Fibroblast of lung (primary cell): ENCODE measurements around the gene HSPA4. TPM values are rescaled to one million over a fixed set of nuclear protein-coding genes. Genes with fewer than 3 reads are reported as not detected.

Experiments
- DNase-seq, 2 donors: peaks; one replicate each; pipeline versions ENCODE4 v3.0.0 to v3.0.0-alpha.2; 2010; ENCODE audit warnings: low read depth in 2 of 2
- H2AFZ ChIP-seq: 2 replicates; pipeline ENCODE4 v1.5.1; 2012; ENCODE audit warnings: low read length, control low read depth, inconsistent platforms
- H3K27ac ChIP-seq: 2 replicates; pipeline ENCODE4 v1.5.1; 2011; ENCODE audit warnings: low read length, control low read depth; ENCODE audit not compliant: insufficient read depth
- H3K27me3 ChIP-seq: 2 replicates; pipeline ENCODE4 v1.5.1; 2011; ENCODE audit warnings: mild to moderate bottlenecking, low read length; ENCODE audit not compliant: control insufficient read depth, insufficient read depth
- H3K36me3 ChIP-seq: 2 replicates; pipeline ENCODE4 v1.5.1; 2011; ENCODE audit warnings: low read length; ENCODE audit not compliant: control insufficient read depth, insufficient read depth
- H3K4me1 ChIP-seq: 2 replicates; pipeline ENCODE4 v1.5.1; 2011; ENCODE audit warnings: low read length; ENCODE audit not compliant: control insufficient read depth, insufficient read depth; ENCODE audit errors: extremely low read depth
- H3K4me2 ChIP-seq: 2 replicates; pipeline ENCODE4 v1.5.1; 2011; ENCODE audit warnings: low read length, control low read depth; ENCODE audit not compliant: insufficient read depth; ENCODE audit errors: extremely low read depth
- H3K4me3 ChIP-seq, 4 experiments: fragments of 200-600 bp in 1 of 4; sonication (generic) in 1 of 4; replicated peaks in 1 of 4; 2 replicates each; pipeline ENCODE4 v1.5.1; 2011 to 2016; ENCODE audit warnings: low read length in 4 of 4, low read depth in 3 of 4, mild to moderate bottlenecking in 3 of 4, control low read depth in 2 of 4, inconsistent platforms in 1 of 4, mixed read lengths in 1 of 4; ENCODE audit not compliant: insufficient read depth in 1 of 4; ENCODE audit errors: control extremely low read depth in 1 of 4
- H3K79me2 ChIP-seq: 2 replicates; pipeline ENCODE4 v1.5.1; 2012; ENCODE audit warnings: mild to moderate bottlenecking, low read length, inconsistent platforms; ENCODE audit not compliant: control insufficient read depth, insufficient read depth
- H3K9ac ChIP-seq: 2 replicates; pipeline ENCODE4 v1.5.1; 2011; ENCODE audit warnings: mild to moderate bottlenecking, low read length, control low read depth; ENCODE audit not compliant: insufficient read depth
- H3K9me3 ChIP-seq: 2 replicates; pipeline ENCODE4 v1.5.1; 2012; ENCODE audit warnings: low read depth, low read length; ENCODE audit not compliant: control insufficient read depth, insufficient read depth
- H4K20me1 ChIP-seq: 2 replicates; pipeline ENCODE4 v1.5.1; 2011; ENCODE audit warnings: low read length; ENCODE audit not compliant: control insufficient read depth, insufficient read depth; ENCODE audit errors: extremely low read depth
- CTCF ChIP-seq, 2 donors: IDR thresholded peaks in 1 of 2; conservative IDR thresholded peaks in 1 of 2; 1 replicate in 1 of 2; 2 replicates in 1 of 2; pipeline ENCODE4 v1.5.1; 2011 to 2012; ENCODE audit warnings: low read length in 2 of 2, control low read depth in 1 of 2, inconsistent platforms in 1 of 2, low read depth in 1 of 2, mild to moderate bottlenecking in 1 of 2
- EZH2 ChIP-seq: IDR thresholded peaks from 2 replicates; pipeline ENCODE4 v1.5.1; 2012; ENCODE audit warnings: low read length, control low read depth, mild to moderate bottlenecking; ENCODE audit errors: missing control alignments
- polyA plus RNA-seq, 2 donors: library from polyadenylated mRNA; depleted of rRNA in 1 of 2; stranded (reverse) in 1 of 2; unstranded in 1 of 2; fragments of >200 nt; gene quantifications; 2 replicates each; pipeline ENCODE4 v1.2.1, GENCODE V29; 2011 to 2012; ENCODE audit warnings: missing spikeins in 1 of 2
- total RNA-seq: library from RNA; depleted of rRNA; stranded (reverse); fragments of >200 nt; gene quantifications from 2 replicates; pipeline ENCODE4 v1.2.1, GENCODE V29; 2014

The HSPA4 gene
- total and polyA plus RNA-seq, 2 donors (not counting 1 experiment from before 2014, with no cell fraction given), result 89.1 to 108 TPM

- Histone ChIP-seq H4K20me1 (no peaks in the 10 kb centered on the region), H3K4me3 (no peak overlapping the region), H2AFZ (no peak overlapping the region), H3K9me3 (no peaks in the 10 kb centered on the region), H3K36me3 (no peaks in the 10 kb centered on the region), H3K79me2 (no peaks in the 10 kb centered on the region), H3K4me1 (no peaks in the 10 kb centered on the region), H3K9ac (no peak overlapping the region), H3K27me3 (peaks cover 2% of the 10 kb centered on the region), H3K4me2 (no peak overlapping the region), H3K27ac (no peak overlapping the region)
- no peak for TF ChIP-seq EZH2
- no peak for TF ChIP-seq CTCF (conservative IDR thresholded peaks at IDR 0.05 in 1 of 2, IDR thresholded peaks at IDR 0.05 in 1 of 2; ENCODE audit: low read depth in 1 of 2, low read length in 2 of 2)
- no peak for DNase-seq
These were observed 60.3 kb downstream of the HSPA4 start for GRCh38 chr5:133112026-133112660.

- no peak overlapping the region for H3K4me2 ChIP-seq
- no peaks in the 10 kb centered on the region for H3K36me3 ChIP-seq
- H3K27ac ChIP-seq, result no peak overlapping the region
- H3K27me3 ChIP-seq, result peaks cover 4% of the 10 kb centered on the region
- no peaks in the 10 kb centered on the region for H4K20me1 ChIP-seq
- TF ChIP-seq EZH2, result no peak
- TF ChIP-seq CTCF (conservative IDR thresholded peaks at IDR 0.05 in 1 of 2, IDR thresholded peaks at IDR 0.05 in 1 of 2; ENCODE audit: low read depth in 1 of 2, low read length in 2 of 2), result no peak
- no peak overlapping the region for H3K4me3 ChIP-seq
- H3K9me3 ChIP-seq, result no peaks in the 10 kb centered on the region
- peak in 1 of 2 donors; percentile 86 for DNase-seq
- H3K4me1 ChIP-seq, result no peaks in the 10 kb centered on the region
- no peak overlapping the region for H3K9ac ChIP-seq
- H2AFZ ChIP-seq, result no peak overlapping the region
- no peaks in the 10 kb centered on the region for H3K79me2 ChIP-seq
These were observed 61.7 kb downstream of the HSPA4 start for GRCh38 chr5:133113331-133114061.

- H3K79me2 ChIP-seq, result no peaks in the 10 kb centered on the region
- no peaks in the 10 kb centered on the region for H3K9me3 ChIP-seq
- H3K4me3 ChIP-seq, result no peak overlapping the region
- H3K36me3 ChIP-seq, result no peaks in the 10 kb centered on the region
- no peak for TF ChIP-seq EZH2
- no peak for TF ChIP-seq CTCF (conservative IDR thresholded peaks at IDR 0.05 in 1 of 2, IDR thresholded peaks at IDR 0.05 in 1 of 2; ENCODE audit: low read depth in 1 of 2, low read length in 2 of 2)
- no peaks in the 10 kb centered on the region for H4K20me1 ChIP-seq
- no peak overlapping the region for H3K4me2 ChIP-seq
- DNase-seq, result no peak
- H3K9ac ChIP-seq, result no peak overlapping the region
- peaks cover 4% of the 10 kb centered on the region for H3K27me3 ChIP-seq
- no peaks in the 10 kb centered on the region for H3K4me1 ChIP-seq
- H3K27ac ChIP-seq, result no peak overlapping the region
- H2AFZ ChIP-seq, result no peak overlapping the region
These were observed 62.5 kb downstream of the HSPA4 start for GRCh38 chr5:133114166-133114932.
